HG02763 (cell line): Measurements from ENCODE around the gene HOXA11.

Source experiments
- ATAC-seq: cut with Tn5 transposase; IDR thresholded peaks from one replicate; pipeline ENCODE4 v1.9.1; 2021; ENCODE audit warnings: mild to moderate bottlenecking, moderate library complexity; ENCODE audit not compliant: unreplicated experiment

HOXA11 gene

GRCh38 chr7:27159266-27160144, 25.5 kb downstream of the HOXA11 start:
- no peak for ATAC-seq

GRCh38 chr7:27158436-27159265, 26.4 kb downstream of the HOXA11 start:
- ATAC-seq = no peak

- ATAC-seq = no peak
These were observed 27.2 kb downstream of the HOXA11 start for GRCh38 chr7:27157702-27158431.

- ATAC-seq = no peak
These were observed 27.9 kb downstream of the HOXA11 start for GRCh38 chr7:27156916-27157701.

GRCh38 chr7:27156508-27156898, 28.5 kb downstream of the HOXA11 start, which contains the start of gene HOXA7:
Gene HOXA7 (minus strand): TSS chr7:27156675. CDS start chr7:27156545, 130 bp downstream.
- no peak for ATAC-seq

GRCh38 chr7:27155816-27156507, 29.1 kb downstream of the HOXA11 start:
- no peak for ATAC-seq

GRCh38 chr7:27154901-27155815, 29.9 kb downstream of the HOXA11 start:
- no peak for ATAC-seq

- ATAC-seq = no peak
These were observed 30.7 kb downstream of the HOXA11 start for GRCh38 chr7:27154369-27154768.

GRCh38 chr7:27153526-27153925, 31.5 kb downstream of the HOXA11 start:
- no peak for ATAC-seq

- no peak for ATAC-seq
These were observed 32.1 kb downstream of the HOXA11 start for GRCh38 chr7:27152816-27153442.

GRCh38 chr7:27151931-27152815, 32.9 kb downstream of the HOXA11 start, which contains the start of gene HOXA3:
Gene HOXA3 (minus strand): TSS chr7:27152583. CDS start chr7:27110640, 41,943 bp downstream.
- ATAC-seq = no peak

- ATAC-seq = no peak
These were observed 33.6 kb downstream of the HOXA11 start for GRCh38 chr7:27151341-27151930.

GRCh38 chr7:27150568-27151340, 34.3 kb downstream of the HOXA11 start:
- peak; percentile 78 for ATAC-seq

GRCh38 chr7:27149842-27150567, 35.0 kb downstream of the HOXA11 start:
- no peak for ATAC-seq
